Measurements from ENCODE around the gene CALCOCO1.

DNA sequence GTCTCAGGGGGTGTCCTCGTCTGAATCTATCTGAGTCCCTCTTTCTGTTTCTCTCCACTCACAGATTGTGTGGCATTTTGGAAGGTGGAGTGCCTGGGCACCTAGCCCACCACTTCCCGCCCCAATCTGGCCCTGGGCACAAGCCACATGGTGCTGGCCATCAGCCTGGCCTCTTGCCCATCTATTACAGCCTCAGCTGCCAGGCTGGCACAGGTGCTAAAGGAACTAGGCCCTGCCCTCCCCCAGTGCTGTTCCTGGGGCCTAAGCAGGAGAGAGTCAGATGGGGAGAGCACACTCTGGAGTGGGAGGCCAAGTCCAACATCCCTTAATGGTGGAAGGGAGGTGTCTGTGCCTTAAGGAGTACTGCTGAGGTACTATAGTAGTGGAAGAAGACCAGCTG lies 8.3 kb upstream of the CALCOCO1 start:
- TF ChIP-seq, protein P1, sequence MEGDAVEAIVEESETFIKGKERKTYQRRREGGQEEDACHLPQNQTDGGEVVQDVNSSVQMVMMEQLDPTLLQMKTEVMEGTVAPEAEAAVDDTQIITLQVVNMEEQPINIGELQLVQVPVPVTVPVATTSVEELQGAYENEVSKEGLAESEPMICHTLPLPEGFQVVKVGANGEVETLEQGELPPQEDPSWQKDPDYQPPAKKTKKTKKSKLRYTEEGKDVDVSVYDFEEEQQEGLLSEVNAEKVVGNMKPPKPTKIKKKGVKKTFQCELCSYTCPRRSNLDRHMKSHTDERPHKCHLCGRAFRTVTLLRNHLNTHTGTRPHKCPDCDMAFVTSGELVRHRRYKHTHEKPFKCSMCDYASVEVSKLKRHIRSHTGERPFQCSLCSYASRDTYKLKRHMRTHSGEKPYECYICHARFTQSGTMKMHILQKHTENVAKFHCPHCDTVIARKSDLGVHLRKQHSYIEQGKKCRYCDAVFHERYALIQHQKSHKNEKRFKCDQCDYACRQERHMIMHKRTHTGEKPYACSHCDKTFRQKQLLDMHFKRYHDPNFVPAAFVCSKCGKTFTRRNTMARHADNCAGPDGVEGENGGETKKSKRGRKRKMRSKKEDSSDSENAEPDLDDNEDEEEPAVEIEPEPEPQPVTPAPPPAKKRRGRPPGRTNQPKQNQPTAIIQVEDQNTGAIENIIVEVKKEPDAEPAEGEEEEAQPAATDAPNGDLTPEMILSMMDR (IDR thresholded peaks at IDR 0.05) = no peak
- TF ChIP-seq TCF7L2 (IDR thresholded peaks at IDR 0.05; ENCODE audit: low read depth, low read length) = no peak
